ENCODE data around the gene HCRTR1. TPM values are rescaled to one million over a fixed set of nuclear protein-coding genes. Genes with fewer than 3 reads are reported as not detected.

HCRTR1 gene
- total and polyA plus RNA-seq, 2 donors (not counting 1 experiment from before 2014, with no cell fraction given) = 0.22 TPM; not detected in 1

DNA sequence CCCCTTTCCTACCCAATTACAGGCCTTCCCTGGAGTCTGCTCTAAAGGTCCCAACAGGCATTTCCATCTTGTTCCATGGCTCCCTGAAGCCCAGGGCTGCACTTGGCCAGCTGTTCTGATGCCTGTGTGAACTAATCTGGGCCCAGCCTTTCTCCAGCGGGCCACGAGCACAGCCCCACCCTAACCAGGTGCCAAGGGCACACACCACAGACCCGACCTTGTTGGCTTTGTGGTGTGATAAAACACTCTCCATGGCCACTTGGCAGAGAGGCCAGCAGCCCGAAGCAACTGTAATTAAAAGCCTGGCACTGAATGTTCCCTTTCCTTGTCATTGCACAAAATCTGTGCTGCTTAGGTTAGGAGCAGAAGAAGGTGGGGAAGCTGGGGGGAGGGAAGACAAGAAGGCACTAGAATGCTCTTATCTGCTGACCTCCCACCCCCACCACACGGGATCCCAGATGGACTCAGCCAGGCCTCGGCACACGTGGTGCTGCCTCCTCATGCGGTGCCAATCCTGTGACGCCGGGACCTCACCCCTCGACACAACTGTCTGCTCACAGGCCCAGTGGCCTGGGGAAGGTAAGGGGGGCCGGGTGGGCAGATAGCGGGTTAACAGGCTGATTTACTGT lies 9.9 kb downstream of the HCRTR1 start:
- H3K4me2 ChIP-seq (replicated peaks; ENCODE audit: low read depth, low read length, poor library complexity, severe bottlenecking) = no peak overlapping the region
- H3K27me3 ChIP-seq (replicated peaks in 1 of 4; ENCODE audit: control extremely low read depth in 1 of 4, control insufficient read depth in 3 of 4, insufficient read depth in 4 of 4, low read length in 3 of 4) = no peaks in the 10 kb centered on the region
- no peak for TF ChIP-seq EZH2 (IDR thresholded peaks at IDR 0.05; ENCODE audit: borderline replicate concordance, insufficient read depth, low read depth, low read length, poor library complexity, severe bottlenecking)
- TF ChIP-seq, protein P1, sequence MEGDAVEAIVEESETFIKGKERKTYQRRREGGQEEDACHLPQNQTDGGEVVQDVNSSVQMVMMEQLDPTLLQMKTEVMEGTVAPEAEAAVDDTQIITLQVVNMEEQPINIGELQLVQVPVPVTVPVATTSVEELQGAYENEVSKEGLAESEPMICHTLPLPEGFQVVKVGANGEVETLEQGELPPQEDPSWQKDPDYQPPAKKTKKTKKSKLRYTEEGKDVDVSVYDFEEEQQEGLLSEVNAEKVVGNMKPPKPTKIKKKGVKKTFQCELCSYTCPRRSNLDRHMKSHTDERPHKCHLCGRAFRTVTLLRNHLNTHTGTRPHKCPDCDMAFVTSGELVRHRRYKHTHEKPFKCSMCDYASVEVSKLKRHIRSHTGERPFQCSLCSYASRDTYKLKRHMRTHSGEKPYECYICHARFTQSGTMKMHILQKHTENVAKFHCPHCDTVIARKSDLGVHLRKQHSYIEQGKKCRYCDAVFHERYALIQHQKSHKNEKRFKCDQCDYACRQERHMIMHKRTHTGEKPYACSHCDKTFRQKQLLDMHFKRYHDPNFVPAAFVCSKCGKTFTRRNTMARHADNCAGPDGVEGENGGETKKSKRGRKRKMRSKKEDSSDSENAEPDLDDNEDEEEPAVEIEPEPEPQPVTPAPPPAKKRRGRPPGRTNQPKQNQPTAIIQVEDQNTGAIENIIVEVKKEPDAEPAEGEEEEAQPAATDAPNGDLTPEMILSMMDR (IDR thresholded peaks at IDR 0.05) = no peak
- WGBS (ENCODE audit: insufficient coverage) = 98% methylated on average over 9 of the region's 13 CpGs
- Mint-ChIP-seq H3K27ac (no peak overlapping the region), H3K4me3 (no peak overlapping the region), H3K27me3 (no peaks in the 10 kb centered on the region), H3K9me3 (ENCODE audit: insufficient read depth) (no peaks in the 10 kb centered on the region), H3K4me1 (peaks cover 2% of the 10 kb centered on the region)
- CTCF ChIA-PET = interaction anchor here (0.6 to 1.5 kb wide), 3 partner anchors 8 to 459 kb away, joined by 3 to 4 read pairs (median 3); no protein-coding TSS in a partner anchor
- POLR2A ChIA-PET = no interaction called here
- DNase-seq = no peak
- H3K9me3 ChIP-seq (ENCODE audit: control extremely low read depth in 1 of 3, control insufficient read depth in 2 of 3, insufficient read depth in 1 of 3, low read length in 2 of 3) = no peaks in the 10 kb centered on the region
- intact Hi-C loops (cut with micrococcal nuclease) = no loop called here
- no peaks in the 10 kb centered on the region for H3K79me2 ChIP-seq (ENCODE audit: control insufficient read depth, insufficient read depth, low read length)
- H3K4me3 ChIP-seq (ENCODE audit: control extremely low read depth in 1 of 5, extremely low read depth in 1 of 5, insufficient read depth in 1 of 5, low read depth in 2 of 5, low read length in 4 of 5) = no peak overlapping the region
- H3K9ac ChIP-seq (ENCODE audit: low read length) = no peak overlapping the region
- no peak for ATAC-seq (ENCODE audit: low read depth)
- no peak overlapping the region for H2AFZ ChIP-seq (ENCODE audit: insufficient read depth, low read depth, low read length, poor library complexity, severe bottlenecking)
- H3K27ac ChIP-seq (ENCODE audit: low read length in 2 of 2) = no peak overlapping the region
- no peaks in the 10 kb centered on the region for H3K4me1 ChIP-seq (ENCODE audit: control insufficient read depth in 2 of 2, insufficient read depth in 2 of 2, low read length in 2 of 2)
- no peaks in the 10 kb centered on the region for H4K20me1 ChIP-seq (ENCODE audit: control insufficient read depth, insufficient read depth, low read length, poor library complexity, severe bottlenecking)
- peaks cover 0 to 45% of the 10 kb centered on the region in 2 experiments for H3K36me3 ChIP-seq (replicated peaks in 1 of 2; ENCODE audit: control extremely low read depth in 1 of 2, control insufficient read depth in 1 of 2, extremely low read depth in 1 of 2, insufficient read depth in 2 of 2, low read length in 1 of 2)

DNA sequence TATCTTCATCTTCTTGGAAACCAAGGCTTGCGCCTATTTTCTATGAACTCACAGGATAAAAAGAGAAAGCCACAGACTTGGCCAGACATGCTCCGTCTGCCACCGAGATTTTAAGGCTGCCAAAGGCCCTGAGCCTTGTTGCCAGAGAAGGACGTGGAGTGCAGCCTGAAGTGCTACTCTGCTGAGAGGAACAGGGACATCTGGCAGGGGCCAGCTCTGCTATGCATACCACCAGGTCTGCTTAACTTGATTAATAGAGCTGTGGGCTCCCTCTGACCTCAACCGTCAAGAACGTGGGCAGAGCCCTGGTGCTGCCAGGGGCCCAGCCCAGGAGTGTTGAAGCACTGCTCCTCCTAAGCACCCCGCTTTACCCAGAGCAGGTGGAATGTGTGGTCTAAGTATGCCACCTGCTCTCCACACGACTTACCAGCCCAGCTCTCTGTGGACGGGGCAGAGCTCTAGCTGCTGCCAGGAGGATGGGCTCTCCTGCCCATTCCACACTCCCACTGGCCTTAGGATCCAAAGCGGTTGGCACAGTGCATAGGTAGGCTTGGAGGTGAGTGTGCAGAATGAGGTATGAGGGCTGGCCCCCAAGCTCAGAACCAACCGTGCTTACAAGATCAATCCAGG lies 10.6 kb downstream of the HCRTR1 start:
- no peaks in the 10 kb centered on the region for H3K4me1 ChIP-seq (ENCODE audit: control insufficient read depth in 2 of 2, insufficient read depth in 2 of 2, low read length in 2 of 2)
- ATAC-seq (ENCODE audit: low read depth) (no peak), DNase-seq (no peak)
- Mint-ChIP-seq H3K4me1 (peaks cover 2% of the 10 kb centered on the region), H3K27me3 (no peaks in the 10 kb centered on the region), H3K4me3 (no peak overlapping the region), H3K9me3 (ENCODE audit: insufficient read depth) (no peaks in the 10 kb centered on the region), H3K27ac (no peak overlapping the region)
- no peaks in the 10 kb centered on the region for H3K79me2 ChIP-seq (ENCODE audit: control insufficient read depth, insufficient read depth, low read length)
- H3K9ac ChIP-seq (ENCODE audit: low read length) = no peak overlapping the region
- CTCF ChIA-PET = interaction anchor here (0.6 to 1.5 kb wide), 2 partner anchors 9 to 460 kb away, joined by 3 to 4 read pairs; no protein-coding TSS in a partner anchor
- H3K9me3 ChIP-seq (ENCODE audit: control extremely low read depth in 1 of 3, control insufficient read depth in 2 of 3, insufficient read depth in 1 of 3, low read length in 2 of 3) = no peaks in the 10 kb centered on the region
- no peak overlapping the region for H3K27ac ChIP-seq (ENCODE audit: low read length in 2 of 2)
- H3K4me2 ChIP-seq (replicated peaks; ENCODE audit: low read depth, low read length, poor library complexity, severe bottlenecking) = no peak overlapping the region
- no peak overlapping the region for H2AFZ ChIP-seq (ENCODE audit: insufficient read depth, low read depth, low read length, poor library complexity, severe bottlenecking)
- no peaks in the 10 kb centered on the region for H4K20me1 ChIP-seq (ENCODE audit: control insufficient read depth, insufficient read depth, low read length, poor library complexity, severe bottlenecking)
- TF ChIP-seq, protein P1 (IDR thresholded peaks at IDR 0.05) = no peak
- no peak for TF ChIP-seq EZH2 (IDR thresholded peaks at IDR 0.05; ENCODE audit: borderline replicate concordance, insufficient read depth, low read depth, low read length, poor library complexity, severe bottlenecking)
- POLR2A ChIA-PET = no interaction called here
- H3K4me3 ChIP-seq (ENCODE audit: control extremely low read depth in 1 of 5, extremely low read depth in 1 of 5, insufficient read depth in 1 of 5, low read depth in 2 of 5, low read length in 4 of 5) = no peak overlapping the region
- peaks cover 0 to 52% of the 10 kb centered on the region in 2 experiments for H3K36me3 ChIP-seq (replicated peaks in 1 of 2; ENCODE audit: control extremely low read depth in 1 of 2, control insufficient read depth in 1 of 2, extremely low read depth in 1 of 2, insufficient read depth in 2 of 2, low read length in 1 of 2)
- WGBS (ENCODE audit: insufficient coverage) = 84% methylated on average over 7 of the region's 11 CpGs
- intact Hi-C loops (cut with micrococcal nuclease) = no loop called here
- H3K27me3 ChIP-seq (replicated peaks in 1 of 4; ENCODE audit: control extremely low read depth in 1 of 4, control insufficient read depth in 3 of 4, insufficient read depth in 4 of 4, low read length in 3 of 4) = no peaks in the 10 kb centered on the region

Data from B cell (primary cell).